GM19463 (cell line): ENCODE data around the gene ZNF43.
"Not testable (repeated sequence)": the region's sequence is repeated elsewhere in the genome, so short reads cannot be mapped to it uniquely, and the experiment has no call there.

ENCODE experiments used
- ATAC-seq: cut with Tn5 transposase; IDR thresholded peaks from one replicate; pipeline ENCODE4 v1.9.1; 2021; ENCODE audit warnings: mild to moderate bottlenecking, moderate library complexity; ENCODE audit not compliant: unreplicated experiment

ZNF43 gene

DNA sequence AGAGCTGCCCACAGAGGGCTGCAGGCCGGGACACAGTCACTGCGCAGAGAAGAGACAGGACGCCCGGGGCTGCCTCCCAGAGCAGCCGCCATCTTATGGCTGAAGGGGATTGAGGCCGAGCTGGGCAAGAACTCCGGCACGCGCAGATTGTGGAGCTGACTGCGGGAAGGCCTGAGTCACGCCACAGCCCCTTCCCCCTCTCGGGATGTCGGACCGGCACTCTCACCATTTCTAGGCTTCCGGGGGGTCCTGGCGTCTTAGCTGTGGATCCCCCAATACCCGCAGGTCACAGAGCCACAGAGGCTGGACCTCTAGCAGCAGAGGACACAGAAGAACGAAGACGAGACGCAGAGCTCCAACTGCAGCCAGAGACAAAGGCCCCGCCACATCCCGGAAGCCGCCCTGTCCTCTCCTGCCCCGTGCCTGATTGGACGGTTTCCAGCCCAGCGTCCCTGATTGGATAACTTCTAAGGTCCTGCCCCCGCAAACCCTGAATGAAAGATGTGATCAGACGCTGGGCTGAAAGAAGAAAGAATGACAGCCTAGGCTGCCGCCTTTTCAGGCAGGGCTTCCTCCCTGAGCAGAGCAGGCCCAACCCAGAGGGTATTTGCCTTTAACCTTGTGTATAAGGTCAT, at the start of gene ZNF43:
Gene ZNF43 (minus strand): TSS at position 373 of the 635 bp plus-strand sequence. CDS start 144 bp downstream, at position 229.
- ATAC-seq, result peak; percentile 94

- not testable (repeated sequence) for ATAC-seq
These were observed 49.5 kb upstream of the ZNF43 start for GRCh38 chr19:21885516-21885915.

DNA sequence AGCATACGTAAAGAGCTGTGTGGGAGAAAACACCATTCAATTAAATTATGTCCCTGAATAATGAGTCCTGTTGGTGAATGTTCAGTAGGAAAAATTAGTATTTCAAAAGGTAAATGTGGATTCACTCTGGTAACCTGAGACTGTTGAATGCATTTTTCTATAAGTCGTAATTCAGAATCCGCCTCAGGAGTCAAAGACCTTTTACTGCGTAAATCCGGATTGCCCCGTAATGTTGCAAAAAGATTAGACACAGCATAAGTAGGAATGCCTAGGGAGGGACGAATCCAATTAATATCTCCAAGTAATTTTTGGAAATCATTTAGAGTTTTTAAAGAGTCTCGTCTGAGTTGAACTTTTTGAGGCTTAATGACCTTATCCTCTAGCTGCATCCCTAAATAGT, 48.8 kb upstream of the ZNF43 start:
- ATAC-seq, result not testable (repeated sequence)

GRCh38 chr19:21883516-21883915, 47.5 kb upstream of the ZNF43 start:
- no peak for ATAC-seq

- ATAC-seq, result not testable (repeated sequence)
These were observed 44.8 kb upstream of the ZNF43 start for GRCh38 chr19:21880761-21881160.

DNA sequence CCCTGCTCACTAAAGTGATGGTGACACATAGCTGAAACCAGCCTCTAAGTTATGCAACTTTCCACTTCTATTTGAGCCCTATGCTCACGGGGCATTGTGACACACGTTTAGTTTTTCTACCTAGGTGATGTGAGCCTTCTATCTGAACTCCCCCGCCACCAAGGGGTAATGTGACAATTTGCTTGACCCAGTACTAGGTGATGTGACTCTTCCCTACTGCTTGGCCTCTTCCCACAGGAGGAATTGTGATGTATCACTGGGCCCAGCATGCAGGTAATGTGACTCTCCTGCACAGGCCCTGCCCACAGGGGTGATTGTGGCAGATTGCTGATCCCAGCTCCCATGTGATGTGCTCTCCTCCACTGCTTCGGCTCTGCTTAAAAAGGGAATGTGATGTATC, 42.7 kb upstream of the ZNF43 start:
- no peak for ATAC-seq

- no peak for ATAC-seq
These were observed 42.0 kb upstream of the ZNF43 start for GRCh38 chr19:21877976-21878375.

GRCh38 chr19:21876608-21877007, 40.6 kb upstream of the ZNF43 start:
- not testable (repeated sequence) for ATAC-seq

DNA sequence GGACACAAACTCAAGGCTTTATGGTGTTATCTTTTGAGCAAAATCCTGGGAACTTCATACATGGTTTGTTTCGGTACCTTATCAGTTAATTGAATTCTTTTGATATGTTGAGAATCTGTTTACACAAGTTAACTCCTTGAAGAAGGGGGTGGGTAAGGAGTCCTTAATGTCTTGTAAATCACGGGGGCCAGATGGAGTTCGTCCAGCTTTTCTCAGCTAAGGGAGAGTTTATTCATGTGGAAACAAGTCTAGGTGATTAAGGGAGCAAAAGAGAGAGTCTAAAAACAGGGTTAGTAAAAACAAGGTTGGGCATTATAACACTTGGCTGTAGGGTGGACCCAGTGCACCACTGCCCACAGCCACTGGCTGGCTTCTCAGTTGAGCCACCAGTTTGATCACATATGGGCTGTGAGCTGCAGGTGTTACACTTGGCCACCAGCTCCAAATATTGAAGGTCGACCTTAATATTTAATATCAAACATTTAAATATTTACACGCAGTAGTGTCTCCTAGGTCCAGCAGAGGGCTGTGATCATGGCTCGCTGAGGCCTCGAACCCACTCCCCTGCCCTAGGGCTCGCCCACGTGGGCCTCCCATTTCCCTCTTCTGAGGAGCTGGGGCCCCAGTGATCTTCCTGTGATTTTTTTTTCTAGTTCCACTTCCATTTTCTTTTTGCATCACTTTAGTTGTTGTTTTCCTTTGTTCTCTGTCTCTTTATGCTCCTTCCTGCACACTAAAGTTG, 21.0 kb upstream of the ZNF43 start:
- no peak for ATAC-seq

DNA sequence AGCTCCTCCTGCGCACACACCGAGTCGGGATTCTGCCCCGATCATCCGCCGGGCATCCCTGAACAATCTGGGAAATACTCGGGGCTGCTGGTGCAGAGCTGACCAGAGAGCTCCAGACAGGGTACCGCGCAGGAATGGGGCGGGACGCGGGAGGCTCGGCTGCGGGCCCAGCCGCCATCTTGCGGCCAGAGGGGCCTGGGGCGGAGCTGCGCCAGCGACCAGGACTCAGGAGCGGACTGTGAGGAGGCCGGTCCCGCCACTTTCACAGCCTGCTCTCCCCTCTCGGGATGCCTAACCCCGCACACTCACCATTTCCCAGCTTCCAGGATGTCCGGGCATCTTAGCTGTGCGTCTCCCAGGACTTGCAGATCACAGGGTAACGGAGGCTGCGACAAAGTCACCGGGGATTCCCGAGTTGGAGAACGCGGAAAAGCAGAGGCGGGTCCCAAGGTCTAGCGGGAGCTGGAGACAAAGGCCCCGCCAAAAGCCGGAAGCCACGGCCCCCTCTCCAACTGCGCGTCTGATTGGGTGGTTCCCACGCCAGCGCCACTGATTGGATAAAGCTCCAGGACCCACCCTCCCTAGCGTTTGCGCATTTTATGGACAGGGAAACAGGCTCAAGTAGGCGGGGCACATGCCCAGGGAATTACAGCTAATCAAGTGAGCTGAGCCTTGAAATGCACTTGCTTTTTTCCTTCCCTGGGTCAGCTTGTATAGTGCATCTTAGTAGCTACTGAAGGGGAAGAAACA, 15.8 kb upstream of the ZNF43 start:
- ATAC-seq, result peak; percentile 99

DNA sequence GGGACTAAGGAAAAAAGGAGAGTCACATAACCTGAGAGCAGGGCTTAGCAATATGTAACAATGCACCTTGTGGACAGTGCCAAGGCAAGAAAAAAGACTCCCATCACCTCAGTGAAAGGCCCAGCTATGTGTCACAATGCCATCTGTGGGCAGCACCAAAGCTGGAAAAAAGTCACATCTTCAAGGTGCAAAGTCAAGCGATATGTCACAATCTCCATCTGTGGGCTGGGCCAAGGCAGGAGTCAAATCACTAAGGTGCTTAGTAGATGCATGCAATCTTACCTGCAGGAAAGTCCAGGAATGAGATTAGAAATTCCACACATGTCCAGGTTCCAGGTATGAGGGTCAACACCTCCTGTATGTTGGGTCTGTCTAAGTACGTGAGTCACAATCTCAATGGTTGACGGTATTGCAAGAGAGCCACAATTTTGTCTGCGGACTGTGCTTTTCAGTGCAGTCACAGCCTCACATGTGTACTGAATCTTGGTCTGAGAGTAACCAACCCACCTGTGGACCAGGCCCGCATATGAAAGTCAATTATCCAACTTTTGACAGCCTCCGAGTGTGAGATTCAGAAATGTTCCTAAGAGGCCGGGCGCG, 14.8 kb upstream of the ZNF43 start:
- no peak for ATAC-seq

DNA sequence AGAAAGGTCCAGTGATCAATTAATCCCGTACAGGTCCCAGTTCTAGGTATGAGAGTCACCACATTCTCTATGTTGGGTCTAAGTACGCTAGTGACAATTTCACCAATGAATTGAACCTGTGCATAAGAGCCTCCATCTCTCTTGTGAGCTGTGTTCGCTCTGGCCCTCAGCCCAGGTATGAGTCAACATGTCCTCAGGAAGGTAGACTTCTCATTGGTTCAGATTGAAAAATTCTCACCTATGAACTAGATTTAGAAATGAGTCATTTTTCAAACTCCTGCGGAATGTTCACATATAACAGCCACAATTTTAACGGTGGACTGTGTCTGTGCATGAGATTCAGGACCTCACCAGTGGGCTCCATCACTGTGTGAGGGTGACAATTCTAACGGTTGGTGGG, 12.7 kb upstream of the ZNF43 start:
- ATAC-seq, result no peak

- no peak for ATAC-seq
These were observed 7.1 kb upstream of the ZNF43 start for GRCh38 chr19:21843081-21843480.

DNA sequence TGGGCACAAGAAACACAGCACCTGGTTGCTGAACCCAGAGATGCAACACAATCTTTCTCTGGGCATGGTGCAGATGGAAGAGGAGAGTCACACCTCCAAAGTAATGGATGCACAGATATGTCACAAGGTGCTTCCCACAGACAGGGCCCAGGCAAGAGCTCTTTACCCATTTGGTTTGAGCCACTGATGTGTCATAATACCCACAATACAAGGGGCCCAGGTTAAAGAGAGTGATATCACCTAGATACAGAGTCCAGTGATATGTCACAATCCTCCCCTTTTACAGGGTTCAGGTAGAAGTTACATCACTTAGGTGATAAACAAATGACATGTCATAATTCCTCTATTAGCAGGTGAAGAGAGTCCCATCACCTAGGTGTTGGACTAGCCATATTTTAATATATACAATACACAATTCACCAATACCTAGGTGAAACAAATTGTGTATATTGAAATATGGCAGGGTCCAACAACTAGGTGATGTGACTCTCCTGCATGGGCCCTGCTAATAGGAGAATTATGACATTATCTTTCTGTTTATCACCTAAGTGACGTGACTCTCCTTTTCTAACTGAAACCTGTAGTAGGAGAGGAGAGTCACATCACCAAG, 5.6 kb upstream of the ZNF43 start:
- no peak for ATAC-seq

DNA sequence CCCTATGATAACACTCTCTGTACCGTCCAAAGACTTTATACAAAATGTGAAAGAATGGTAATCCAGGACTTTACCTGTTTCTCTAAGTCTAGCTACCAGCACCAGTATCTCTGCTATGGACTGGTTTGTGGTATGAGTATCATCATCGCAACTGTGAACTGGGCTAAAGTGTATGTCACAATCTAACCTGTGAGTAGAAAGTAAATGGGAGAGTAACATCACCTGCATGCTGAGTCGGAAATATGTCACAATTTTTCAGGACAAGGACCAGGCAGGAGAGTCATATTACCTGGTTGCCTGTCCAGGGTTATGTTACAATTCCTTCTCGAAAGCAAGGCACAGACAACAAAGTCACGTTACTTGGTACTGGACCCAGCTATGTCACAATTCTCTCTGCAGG, 5.1 kb upstream of the ZNF43 start:
- no peak for ATAC-seq

- ATAC-seq, result no peak
These were observed 4.0 kb upstream of the ZNF43 start for GRCh38 chr19:21839976-21840375.

- no peak for ATAC-seq
These were observed 2.7 kb upstream of the ZNF43 start for GRCh38 chr19:21838646-21839045.

DNA sequence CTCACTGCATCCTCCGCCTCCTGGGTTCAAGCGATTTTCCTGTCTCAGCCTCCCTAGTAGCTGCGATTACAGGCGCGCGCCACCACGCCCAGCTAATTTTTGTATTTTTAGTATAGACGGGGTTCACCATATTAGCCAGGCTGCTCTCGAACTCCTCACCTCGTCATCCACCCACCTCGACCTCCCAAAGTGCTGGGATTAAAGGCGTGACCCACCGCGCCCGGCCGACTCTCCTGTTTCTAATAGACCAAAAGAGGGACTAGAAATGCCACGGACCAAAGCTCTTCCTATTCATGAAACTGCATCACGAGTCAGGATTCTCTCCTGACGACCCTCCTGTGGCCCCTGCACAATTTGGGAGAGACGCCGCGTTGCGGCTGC, 563 bp downstream of the ZNF43 start:
- no peak for ATAC-seq

- no peak for ATAC-seq
These were observed 2.2 kb downstream of the ZNF43 start for GRCh38 chr19:21833733-21834132.

DNA sequence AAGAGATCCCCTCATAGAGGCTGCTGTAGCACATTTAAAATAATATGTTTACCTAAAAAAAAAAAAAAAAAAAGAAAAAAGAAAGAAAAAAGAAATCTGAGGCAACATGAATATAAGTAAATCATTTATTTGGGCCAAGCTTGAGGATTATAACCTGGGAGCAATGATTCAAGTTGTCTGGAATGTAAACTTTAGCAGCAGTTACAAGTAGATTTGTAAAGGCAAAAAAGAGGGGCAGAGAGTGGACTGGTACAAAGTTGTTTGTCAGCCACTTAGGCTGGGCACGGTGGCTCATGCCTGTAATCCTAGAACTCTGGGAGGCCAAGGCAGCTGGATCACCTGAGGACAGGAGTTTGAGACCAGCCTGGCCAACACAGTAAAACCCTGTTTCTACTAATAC, 11.3 kb downstream of the ZNF43 start:
- no peak for ATAC-seq

DNA sequence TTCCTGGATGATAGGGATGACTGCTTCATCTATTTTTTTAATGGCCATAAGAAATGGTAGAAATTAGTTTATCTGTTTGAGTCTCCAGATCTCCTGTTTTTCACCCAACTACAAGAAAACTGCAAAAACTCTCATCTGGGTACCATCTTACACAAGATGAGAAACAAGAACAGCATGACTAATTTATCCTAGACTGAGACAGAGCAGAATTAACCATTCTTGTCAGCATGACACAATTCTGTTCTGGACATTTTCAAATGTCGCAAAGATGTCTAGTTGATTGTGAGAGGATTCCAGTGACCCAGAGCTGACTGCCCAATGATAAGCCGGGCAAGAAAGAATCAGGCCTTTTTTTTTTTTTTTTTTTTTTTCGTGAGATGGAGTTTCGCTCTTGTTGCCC, 12.8 kb downstream of the ZNF43 start:
- ATAC-seq, result no peak
